ENCODE measurements around the gene VTA1. TPM values are rescaled to one million over a fixed set of nuclear protein-coding genes. Genes with fewer than 3 reads are reported as not detected.

The VTA1 gene
- total RNA-seq, 1 experiment from 2014 or later: 72.1 TPM

DNA sequence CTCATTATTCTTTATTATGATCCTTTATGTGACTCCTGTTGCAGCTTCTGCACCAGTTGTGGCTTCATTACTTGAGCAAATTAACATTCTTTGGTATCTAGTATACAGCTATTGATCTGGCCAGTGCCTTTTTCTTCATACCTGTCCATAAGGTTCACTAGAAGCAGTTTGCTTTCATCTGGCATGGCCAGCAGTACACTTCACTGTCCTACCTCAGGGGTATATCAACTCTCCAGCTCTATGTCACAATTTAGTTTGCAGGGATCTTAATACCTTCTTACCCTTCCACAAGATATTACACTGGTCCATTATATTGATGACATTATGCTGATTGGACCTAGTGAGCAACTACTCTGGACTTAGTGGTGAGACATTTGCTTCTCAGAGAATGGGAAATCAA is 46.6 kb downstream of the VTA1 start:
- Histone ChIP-seq H3K9me3 (ENCODE audit: control insufficient read depth, insufficient read depth, low read depth, low read length) (no peaks in the 10 kb centered on the region), H3K27me3 (ENCODE audit: control insufficient read depth, insufficient read depth, low read length) (no peaks in the 10 kb centered on the region), H3K27ac (ENCODE audit: low read length) (no peak overlapping the region), H3K36me3 (ENCODE audit: control insufficient read depth, insufficient read depth, low read length) (peaks cover 16% of the 10 kb centered on the region), H3K4me1 (ENCODE audit: control insufficient read depth, insufficient read depth, low read length) (peaks cover 2% of the 10 kb centered on the region; the same call in 1 of the 2 replicates), H3K4me3 (ENCODE audit: low read depth in 2 of 2, low read length in 2 of 2) (no peak overlapping the region)
- ChIA-PET CTCF (no interaction called here), POLR2A (no interaction called here)
- ATAC-seq: no peak
- no peak for DNase-seq (ENCODE audit: low read depth, low spot score)
- intact Hi-C loops (cut with micrococcal nuclease; ENCODE audit: unreplicated experiment) (no loop called here), in situ Hi-C loops (cut with HindIII; ENCODE audit: low pct_unique_long_range_greater_than_20kb, low sequenced_read_pairs) (no loop called here)
- TF ChIP-seq TCF7L2 (IDR thresholded peaks at IDR 0.05; ENCODE audit: low read depth, low read length) (no peak), SIN3A (IDR thresholded peaks at IDR 0.05; ENCODE audit: borderline replicate concordance, insufficient read depth, low read depth, low read length) (no peak), POLR2AphosphoS5 (IDR thresholded peaks at IDR 0.05; ENCODE audit: low read depth, low read length) (no peak)
- TF ChIP-seq, protein P1, sequence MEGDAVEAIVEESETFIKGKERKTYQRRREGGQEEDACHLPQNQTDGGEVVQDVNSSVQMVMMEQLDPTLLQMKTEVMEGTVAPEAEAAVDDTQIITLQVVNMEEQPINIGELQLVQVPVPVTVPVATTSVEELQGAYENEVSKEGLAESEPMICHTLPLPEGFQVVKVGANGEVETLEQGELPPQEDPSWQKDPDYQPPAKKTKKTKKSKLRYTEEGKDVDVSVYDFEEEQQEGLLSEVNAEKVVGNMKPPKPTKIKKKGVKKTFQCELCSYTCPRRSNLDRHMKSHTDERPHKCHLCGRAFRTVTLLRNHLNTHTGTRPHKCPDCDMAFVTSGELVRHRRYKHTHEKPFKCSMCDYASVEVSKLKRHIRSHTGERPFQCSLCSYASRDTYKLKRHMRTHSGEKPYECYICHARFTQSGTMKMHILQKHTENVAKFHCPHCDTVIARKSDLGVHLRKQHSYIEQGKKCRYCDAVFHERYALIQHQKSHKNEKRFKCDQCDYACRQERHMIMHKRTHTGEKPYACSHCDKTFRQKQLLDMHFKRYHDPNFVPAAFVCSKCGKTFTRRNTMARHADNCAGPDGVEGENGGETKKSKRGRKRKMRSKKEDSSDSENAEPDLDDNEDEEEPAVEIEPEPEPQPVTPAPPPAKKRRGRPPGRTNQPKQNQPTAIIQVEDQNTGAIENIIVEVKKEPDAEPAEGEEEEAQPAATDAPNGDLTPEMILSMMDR (IDR thresholded peaks at IDR 0.05): no peak
- TF ChIP-seq, protein P2, sequence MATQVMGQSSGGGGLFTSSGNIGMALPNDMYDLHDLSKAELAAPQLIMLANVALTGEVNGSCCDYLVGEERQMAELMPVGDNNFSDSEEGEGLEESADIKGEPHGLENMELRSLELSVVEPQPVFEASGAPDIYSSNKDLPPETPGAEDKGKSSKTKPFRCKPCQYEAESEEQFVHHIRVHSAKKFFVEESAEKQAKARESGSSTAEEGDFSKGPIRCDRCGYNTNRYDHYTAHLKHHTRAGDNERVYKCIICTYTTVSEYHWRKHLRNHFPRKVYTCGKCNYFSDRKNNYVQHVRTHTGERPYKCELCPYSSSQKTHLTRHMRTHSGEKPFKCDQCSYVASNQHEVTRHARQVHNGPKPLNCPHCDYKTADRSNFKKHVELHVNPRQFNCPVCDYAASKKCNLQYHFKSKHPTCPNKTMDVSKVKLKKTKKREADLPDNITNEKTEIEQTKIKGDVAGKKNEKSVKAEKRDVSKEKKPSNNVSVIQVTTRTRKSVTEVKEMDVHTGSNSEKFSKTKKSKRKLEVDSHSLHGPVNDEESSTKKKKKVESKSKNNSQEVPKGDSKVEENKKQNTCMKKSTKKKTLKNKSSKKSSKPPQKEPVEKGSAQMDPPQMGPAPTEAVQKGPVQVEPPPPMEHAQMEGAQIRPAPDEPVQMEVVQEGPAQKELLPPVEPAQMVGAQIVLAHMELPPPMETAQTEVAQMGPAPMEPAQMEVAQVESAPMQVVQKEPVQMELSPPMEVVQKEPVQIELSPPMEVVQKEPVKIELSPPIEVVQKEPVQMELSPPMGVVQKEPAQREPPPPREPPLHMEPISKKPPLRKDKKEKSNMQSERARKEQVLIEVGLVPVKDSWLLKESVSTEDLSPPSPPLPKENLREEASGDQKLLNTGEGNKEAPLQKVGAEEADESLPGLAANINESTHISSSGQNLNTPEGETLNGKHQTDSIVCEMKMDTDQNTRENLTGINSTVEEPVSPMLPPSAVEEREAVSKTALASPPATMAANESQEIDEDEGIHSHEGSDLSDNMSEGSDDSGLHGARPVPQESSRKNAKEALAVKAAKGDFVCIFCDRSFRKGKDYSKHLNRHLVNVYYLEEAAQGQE (IDR thresholded peaks at IDR 0.05; ENCODE audit: insufficient read depth in 1 of 2, low read depth in 2 of 2, low read length in 1 of 2): no peak
- BruUV-seq (replicated peaks): no TSS peak

DNA sequence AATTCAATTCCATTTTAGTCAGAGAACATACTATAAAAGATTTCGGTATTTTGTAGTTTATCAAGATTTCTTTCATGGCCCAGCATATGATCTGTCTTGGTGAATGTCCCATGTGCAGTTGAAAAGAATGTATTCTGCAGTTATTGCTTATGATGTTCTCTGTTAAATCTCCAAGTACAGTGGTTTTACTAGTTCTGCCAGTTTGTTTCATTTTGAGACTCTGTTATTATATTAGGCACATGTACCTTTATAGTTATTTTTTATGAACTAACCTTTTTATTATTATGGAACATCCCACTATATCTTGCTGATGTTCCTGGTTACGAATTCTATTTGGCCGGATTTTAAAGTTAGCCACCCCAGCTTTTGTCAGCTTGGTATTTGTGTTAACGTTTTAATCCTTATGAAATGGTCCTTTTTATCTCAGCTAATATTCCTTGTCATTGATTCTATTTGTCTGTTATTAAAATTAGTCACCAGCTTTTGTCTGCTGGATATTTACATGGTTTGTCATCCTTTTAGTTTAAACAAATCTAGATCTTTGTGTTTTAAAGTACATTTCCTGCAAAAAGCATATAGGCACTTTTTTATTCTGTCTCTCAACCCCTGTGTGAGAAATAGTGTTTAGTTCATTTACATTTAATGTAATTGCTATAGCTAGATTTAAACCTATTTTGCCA is 48.9 kb downstream of the VTA1 start:
- Histone ChIP-seq H3K4me3 (ENCODE audit: low read depth in 2 of 2, low read length in 2 of 2) (no peak overlapping the region), H3K27ac (ENCODE audit: low read length) (no peak overlapping the region), H3K27me3 (ENCODE audit: control insufficient read depth, insufficient read depth, low read length) (no peaks in the 10 kb centered on the region), H3K4me1 (ENCODE audit: control insufficient read depth, insufficient read depth, low read length) (0 out of 2 replicates have a peak, but pooled peaks cover 5% of the 10 kb centered on the region), H3K9me3 (ENCODE audit: control insufficient read depth, insufficient read depth, low read depth, low read length) (no peaks in the 10 kb centered on the region), H3K36me3 (ENCODE audit: control insufficient read depth, insufficient read depth, low read length) (peaks cover 32% of the 10 kb centered on the region)
- intact Hi-C loops (cut with micrococcal nuclease; ENCODE audit: unreplicated experiment): no loop called here
- in situ Hi-C loops (cut with HindIII; ENCODE audit: low pct_unique_long_range_greater_than_20kb, low sequenced_read_pairs): no loop called here
- ATAC-seq (no peak), DNase-seq (ENCODE audit: low read depth, low spot score) (no peak)
- ChIA-PET CTCF (no interaction called here), POLR2A (no interaction called here)
- no TSS peak for BruUV-seq (replicated peaks)
- TF ChIP-seq, protein P2 (IDR thresholded peaks at IDR 0.05; ENCODE audit: insufficient read depth in 1 of 2, low read depth in 2 of 2, low read length in 1 of 2): no peak
